NCI-H187 treated with DMSO at 0.1 percent for 48 hours (cell line): Measurements from ENCODE around the gene HNMT.
"Not testable (repeated sequence)": the region's sequence is repeated elsewhere in the genome, so short reads cannot be mapped to it uniquely, and the experiment has no call there.

Source experiments
- DNase-seq: peaks from one replicate; lab custom pipeline; 2025; lab: John Stamatoyannopoulos, UW

The HNMT gene

DNA sequence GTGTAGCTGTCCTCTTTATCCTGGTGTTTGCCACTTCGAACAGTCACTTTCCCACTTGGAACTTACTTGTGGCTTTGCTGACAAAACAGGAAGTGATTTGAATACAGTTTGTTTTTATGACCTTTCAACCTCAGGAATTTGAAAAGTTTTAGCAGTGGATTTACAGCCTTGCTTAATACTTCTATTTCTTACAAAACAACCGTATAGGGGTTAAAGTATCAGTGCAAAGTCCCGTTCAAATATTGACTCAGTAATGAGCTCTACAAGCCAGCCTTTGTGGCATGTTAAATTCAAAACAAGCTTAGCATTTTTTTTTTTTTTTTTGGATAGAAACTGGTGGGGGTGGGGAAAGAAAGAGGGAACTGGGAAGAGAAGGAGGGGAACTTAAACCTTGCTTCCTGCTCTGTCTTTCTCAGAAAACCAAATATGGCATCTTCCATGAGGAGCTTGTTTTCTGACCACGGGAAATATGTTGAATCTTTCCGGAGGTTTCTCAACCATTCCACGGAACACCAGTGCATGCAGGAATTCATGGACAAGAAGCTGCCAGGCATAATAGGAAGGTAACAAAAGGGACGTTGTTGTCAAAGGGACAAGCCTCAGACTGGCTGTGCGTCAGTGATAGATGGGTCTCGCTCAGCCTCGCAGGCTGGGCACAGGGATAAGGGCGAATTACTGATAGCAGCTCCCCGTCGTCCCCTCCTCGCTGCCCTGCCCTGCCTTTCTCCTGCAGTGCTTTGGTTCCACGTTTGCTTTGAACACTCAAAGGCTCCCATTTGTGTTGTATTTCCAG lies at the start of gene HNMT:
TSS of gene HNMT (plus strand) at position 408 of the 793 bp plus-strand sequence. CDS start at position 427, 19 bp downstream.
- DNase-seq = no peak

DNA sequence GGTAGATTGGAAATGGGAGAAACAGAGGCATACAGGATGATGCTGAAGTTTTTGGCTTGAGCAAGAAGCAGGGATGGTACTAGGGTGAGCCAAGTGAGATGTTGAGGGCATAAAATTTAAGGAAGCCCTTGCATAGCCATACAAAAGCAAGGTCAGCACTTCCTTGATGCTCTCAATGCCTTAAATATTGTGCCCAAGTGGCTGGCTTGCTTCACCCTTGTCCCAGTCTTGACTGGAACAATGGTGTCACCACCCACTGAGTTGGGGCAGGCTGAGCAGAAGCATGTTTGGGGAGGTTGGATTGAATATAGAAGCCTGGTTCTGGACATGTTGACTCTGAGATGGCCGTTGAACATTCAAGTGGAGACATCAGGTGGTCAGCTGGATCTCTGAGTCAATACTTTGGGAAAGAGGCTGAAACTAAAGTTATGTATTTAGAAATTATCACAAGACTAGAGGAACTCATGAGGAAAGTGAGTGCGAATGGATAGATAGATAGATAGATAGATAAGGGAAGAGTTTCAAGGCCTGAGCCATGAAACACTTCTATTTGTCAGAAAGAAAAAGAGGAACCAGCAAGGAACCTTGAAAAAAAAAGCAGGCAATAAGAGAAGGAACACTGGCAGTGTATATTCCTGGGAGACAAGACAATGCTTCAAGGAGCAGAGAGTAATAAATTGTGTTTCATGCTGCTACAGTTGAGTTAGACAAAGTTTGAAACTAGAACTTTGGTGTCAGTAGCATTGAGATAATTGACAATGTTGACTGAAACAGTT lies 43.0 kb upstream of the HNMT start:
- no peak for DNase-seq

DNA sequence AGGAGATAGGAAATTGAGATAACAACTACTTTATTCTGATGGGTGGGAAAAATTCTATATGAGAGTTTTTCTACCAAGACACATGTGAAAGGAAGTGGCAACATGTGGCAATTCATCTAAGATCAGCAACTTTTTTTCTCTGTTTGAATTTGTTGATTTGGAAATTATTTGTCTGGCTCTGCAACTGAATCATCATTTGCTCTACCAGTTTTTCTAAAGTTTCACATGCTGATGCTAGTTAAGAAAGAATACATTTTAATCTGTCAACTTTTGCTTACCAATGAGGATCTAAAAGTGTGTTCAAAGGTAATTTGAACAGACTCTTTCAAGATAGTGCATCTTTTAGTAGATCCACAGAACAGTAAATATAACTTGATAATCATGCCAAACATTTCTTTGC lies 42.1 kb upstream of the HNMT start:
- DNase-seq = not testable (repeated sequence)

GRCh38 chr2:137924019-137924418 lies 40.3 kb upstream of the HNMT start:
- no peak for DNase-seq

- DNase-seq = no peak
Observed at GRCh38 chr2:137925599-137925998, 38.7 kb upstream of the HNMT start.

GRCh38 chr2:137927846-137928245 lies 36.4 kb upstream of the HNMT start:
- no peak for DNase-seq

- no peak for DNase-seq
Observed at GRCh38 chr2:137928547-137929518, 35.4 kb upstream of the HNMT start.

DNA sequence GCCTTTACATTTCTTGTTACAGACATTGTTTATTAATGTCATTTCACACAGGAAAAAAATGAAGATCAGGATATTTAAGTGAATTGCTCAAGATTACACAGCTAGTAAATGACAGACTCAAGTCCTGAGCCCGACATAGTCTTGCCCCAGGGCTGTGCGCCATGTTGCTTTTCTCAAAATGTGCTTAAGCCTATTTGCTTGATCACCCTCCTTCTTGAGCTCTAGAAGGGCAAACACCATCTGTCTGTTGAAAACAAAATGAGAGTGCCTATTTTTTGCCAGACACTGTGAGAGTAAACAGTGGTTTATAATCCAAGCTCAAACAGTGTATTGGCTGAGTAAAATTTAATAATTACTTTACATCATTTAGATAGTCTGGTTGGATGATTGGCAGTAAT lies 34.8 kb upstream of the HNMT start:
- DNase-seq = no peak

DNA sequence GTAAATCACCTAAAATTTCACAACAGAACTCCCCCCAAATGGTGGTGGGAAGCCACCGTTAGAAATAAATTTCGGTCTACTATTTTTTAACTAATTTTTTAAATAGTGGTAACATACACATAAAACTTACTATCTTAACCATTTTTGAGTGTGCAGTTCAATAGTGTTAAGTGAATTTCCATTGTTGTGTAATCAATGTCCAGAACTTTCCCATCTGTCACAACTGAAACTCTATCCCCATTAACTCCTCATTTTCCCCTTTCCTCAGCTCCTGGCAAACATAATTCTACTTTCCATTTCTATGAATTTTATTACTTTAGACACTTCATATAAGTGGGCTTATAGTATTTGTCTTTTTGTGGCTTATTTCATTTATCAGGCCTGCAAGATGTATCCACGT lies 34.1 kb upstream of the HNMT start:
- DNase-seq = no peak

- no peak for DNase-seq
Observed at GRCh38 chr2:137935591-137935990, 28.7 kb upstream of the HNMT start.

GRCh38 chr2:137937246-137937645 lies 27.0 kb upstream of the HNMT start:
- DNase-seq = no peak

DNA sequence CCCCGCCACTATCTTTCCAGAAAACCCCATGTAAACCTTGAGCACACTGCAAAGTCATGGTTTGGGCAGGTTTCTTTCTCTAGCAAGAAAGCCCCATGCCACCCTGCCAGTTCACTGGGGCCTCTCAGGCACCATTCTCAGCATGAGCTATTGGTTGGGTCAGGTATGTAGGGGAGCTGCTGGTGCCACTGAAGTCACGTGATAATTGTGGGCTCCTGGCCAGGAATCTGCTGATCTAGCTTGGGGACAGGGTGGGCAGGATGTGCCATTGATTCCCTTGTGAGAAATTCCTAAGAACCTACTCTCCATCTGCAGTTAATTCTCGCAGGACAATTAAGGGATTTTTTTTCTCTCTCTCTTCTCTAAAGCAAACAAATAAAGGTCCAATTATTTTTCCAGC lies 26.5 kb upstream of the HNMT start:
- no peak for DNase-seq

DNA sequence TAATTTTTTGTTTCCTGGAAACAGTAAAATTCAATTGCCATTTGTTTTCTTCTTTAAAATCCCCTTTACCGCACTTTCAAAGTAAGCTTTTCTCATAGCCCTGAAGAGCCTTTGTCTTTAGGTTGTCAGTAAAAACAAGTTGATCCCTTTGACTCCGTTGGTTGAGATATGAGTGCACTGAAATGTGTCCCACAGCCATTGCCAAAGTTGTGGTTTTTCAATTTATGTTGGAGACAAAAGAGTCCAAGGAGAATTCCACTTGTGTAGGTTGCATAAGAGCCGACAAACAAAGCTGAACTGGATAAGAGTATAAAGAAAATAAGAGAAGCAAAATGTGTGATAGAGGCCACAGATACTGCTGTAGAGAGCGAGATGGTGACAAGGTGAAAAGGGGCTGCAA lies 26.1 kb upstream of the HNMT start:
- no peak for DNase-seq

DNA sequence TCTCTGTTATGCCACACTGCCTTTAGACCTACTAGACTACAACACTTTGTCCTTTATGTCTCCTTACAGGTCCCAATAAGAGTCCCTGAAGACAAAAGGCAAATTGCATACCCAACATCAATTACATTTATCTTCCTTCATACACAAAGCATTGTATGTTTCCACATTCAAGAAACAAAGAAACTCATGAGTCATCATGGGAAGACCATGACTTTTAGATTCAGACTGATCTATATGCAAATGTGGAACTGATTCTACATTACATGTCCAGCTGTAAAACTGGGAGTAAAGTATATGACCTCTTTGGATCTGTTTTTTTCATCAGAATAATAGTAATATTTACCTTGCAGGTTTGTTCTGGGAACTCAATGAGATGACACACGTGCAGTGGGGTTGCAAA lies 25.2 kb upstream of the HNMT start:
- DNase-seq = no peak

- no peak for DNase-seq
Observed at GRCh38 chr2:137940154-137940553, 24.1 kb upstream of the HNMT start.

DNA sequence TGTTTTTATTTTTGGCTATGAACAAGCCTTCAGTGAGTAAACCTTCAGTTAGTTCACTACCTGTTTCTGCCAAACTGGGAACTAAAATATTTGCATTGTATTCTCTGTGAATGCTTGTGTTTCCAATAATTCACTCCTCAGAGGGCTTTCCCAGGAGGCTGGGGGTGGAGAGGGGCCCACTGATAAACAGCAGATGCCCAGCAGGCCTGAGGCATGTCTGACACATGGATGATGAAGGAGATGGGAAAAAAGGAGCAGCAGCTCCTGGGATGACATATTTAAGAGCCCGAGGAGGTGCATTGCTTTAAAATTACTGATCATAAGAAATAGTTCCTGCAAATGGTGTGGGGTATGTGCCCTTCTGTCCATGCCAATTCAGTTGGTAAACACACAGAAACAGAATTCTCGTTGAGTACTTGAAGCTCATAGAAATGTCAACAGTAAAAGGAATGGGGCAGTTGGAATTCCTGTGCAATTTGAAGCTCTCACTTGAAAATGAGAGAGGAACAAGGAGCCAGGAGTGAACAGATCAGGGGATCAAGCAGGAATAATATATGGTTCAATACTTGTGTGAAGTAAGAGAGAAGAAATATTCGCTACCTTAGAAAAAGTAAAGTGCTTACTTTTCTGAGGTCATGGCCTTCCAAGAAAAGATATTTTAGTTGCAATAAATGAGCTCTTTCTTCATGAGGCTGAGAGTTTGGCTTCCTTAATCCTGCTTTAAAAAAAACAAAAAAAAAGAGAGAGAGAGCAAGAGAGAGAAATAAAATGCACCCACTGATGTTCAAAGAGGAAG lies 22.0 kb upstream of the HNMT start:
- no peak for DNase-seq

- no peak for DNase-seq
Observed at GRCh38 chr2:137942833-137943677, 21.2 kb upstream of the HNMT start.

DNA sequence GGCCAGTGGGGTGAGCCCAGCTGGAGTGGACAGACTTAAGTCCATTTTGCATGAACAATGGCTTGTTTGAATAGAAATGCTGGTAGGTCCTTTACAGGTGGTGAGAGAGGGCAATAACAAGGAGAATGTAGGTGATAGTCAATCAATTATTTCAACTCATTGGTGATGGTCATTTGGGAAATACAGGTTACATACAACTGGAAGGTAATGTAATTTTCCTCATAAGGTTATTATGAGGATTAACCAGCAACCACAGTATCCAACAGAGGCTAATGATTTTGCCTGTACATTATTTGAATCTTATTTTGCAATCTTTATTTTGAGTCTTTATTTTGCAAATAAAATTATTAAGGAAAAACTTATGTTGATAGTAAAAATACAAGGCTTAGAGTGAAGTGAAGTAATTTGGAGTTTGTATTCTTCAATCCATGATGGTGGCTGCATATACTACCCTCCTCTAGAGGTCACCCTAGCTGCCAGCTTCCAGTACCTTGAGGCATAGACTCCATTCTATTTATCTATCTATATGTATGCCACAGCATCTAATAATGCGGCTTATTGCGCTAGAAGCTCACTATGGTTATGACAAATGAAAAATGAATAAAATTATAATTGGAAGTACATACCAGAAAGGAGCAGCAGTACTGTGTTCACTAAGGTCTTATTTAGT lies 20.5 kb upstream of the HNMT start:
- DNase-seq = no peak

- DNase-seq = no peak
Observed at GRCh38 chr2:137944714-137945113, 19.6 kb upstream of the HNMT start.

DNA sequence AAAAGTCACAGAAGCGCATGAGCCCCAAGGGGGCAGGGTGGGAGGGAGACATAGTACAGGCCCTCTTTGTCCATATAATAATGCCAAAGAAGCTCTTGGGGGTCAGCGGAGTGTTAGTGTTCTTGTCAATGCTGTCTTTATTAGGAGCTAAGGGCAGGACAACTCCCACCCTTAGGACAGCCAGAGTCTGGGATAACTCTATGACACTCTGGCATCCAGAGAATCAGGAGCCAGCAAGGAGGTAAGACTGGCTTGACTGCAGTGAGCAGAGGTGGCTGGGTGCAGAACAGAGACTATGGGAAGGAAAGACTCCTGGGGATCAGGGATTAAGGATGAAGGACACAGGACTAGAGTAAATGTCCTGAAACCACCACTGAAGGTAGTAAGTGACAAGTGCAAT lies 19.0 kb upstream of the HNMT start:
- no peak for DNase-seq
